Urinary bladder (tissue), 4 donors: Measurements from ENCODE around the gene DIPK1A. TPM values are rescaled to one million over a fixed set of nuclear protein-coding genes. Genes with fewer than 3 reads are reported as not detected.
"Not testable (repeated sequence)": the region's sequence is repeated elsewhere in the genome, so short reads cannot be mapped to it uniquely, and the experiment has no call there.

Experiments
- DNase-seq: peaks from one replicate; pipeline ENCODE4 v3.0.0-alpha.2; 2015; ENCODE audit errors: extremely low spot score
- H3K27ac ChIP-seq: one replicate; pipeline ENCODE4 v1.5.1; 2013; ENCODE audit warnings: low read depth, mild to moderate bottlenecking, moderate library complexity
- H3K36me3 ChIP-seq: one replicate; pipeline ENCODE4 v1.6.1; 2013; ENCODE audit warnings: mild to moderate bottlenecking, moderate library complexity; ENCODE audit not compliant: insufficient read depth
- H3K4me1 ChIP-seq: one replicate; pipeline ENCODE4 v1.6.1; 2013; ENCODE audit warnings: mild to moderate bottlenecking, moderate library complexity; ENCODE audit not compliant: insufficient read depth
- H3K4me3 ChIP-seq: one replicate; pipeline ENCODE4 v1.5.1; 2013; ENCODE audit warnings: low read depth, low read length
- WGBS: extraction: QIAGEN DNeasy Blood & Tissue Kit; methylation state at CpG from one replicate; pipeline ENCODE4 v1.1.7; 2013; 5-methylcytosine and 5-hydroxymethylcytosine counted together
- polyA plus RNA-seq: library from polyadenylated mRNA; stranded (reverse); fragments of 200-250 nt; gene quantifications from one replicate; pipeline ENCODE4 v1.2.3, GENCODE V29; 2013
- total RNA-seq: library from RNA; depleted of rRNA; stranded (reverse); fragments of >200 nt; gene quantifications from one replicate; pipeline ENCODE4 v1.2.3, GENCODE V29; 2014
- donor health status: healthy with polysubstance abuse.
- donor health status: healthy.

The DIPK1A gene
- total and polyA plus RNA-seq, 2 donors, result 21.8 to 22.8 TPM

DNA sequence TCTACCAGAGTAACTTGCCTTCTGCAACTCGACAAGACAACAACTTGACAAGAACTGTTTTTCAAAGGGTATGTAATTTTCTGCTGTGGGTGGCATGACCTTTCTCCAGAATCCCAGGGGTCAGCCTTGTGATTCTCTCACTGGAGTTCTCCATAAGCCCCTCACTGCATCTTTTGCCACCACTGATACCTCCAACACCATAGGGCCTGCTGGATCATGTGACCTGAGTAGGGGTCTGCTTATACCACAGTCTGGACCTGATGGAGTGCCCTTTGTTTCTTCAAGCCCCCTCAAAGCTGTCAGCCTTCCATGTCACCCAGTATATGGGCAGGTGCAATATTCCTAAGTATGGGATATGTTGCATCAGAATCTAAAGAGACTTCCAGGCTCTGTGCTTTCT, 31.6 kb upstream of the DIPK1A start:
- no peaks in the 10 kb centered on the region for H3K4me1 ChIP-seq
- no peaks in the 10 kb centered on the region for H3K36me3 ChIP-seq
- no peak for DNase-seq
- H3K27ac ChIP-seq, result no peak overlapping the region
- no peak overlapping the region for H3K4me3 ChIP-seq
- WGBS, result 98% methylated on average over 1 of the region's 1 CpG

DNA sequence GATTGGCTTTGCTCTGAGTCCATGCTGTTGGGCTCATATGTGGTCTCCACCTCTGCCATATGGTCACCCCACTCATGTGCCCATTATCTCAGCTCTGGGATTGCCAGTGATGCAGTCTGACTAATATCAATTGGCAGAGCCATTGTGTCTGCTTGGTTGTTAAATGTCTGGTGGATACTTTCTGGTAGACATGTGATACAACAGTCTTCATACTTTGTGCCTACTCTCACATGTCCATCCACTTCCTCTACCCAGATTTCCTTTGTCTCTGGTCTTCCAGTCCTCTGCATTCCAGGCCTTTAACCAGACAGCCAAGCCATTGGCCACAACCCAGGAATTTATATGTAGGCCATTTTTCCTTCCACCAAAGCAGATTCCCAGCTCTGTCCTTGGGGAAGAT, 30.8 kb upstream of the DIPK1A start:
- H3K4me1 ChIP-seq, result no peaks in the 10 kb centered on the region
- H3K4me3 ChIP-seq, result no peak overlapping the region
- H3K27ac ChIP-seq, result no peak overlapping the region
- no peaks in the 10 kb centered on the region for H3K36me3 ChIP-seq
- DNase-seq, result no peak

DNA sequence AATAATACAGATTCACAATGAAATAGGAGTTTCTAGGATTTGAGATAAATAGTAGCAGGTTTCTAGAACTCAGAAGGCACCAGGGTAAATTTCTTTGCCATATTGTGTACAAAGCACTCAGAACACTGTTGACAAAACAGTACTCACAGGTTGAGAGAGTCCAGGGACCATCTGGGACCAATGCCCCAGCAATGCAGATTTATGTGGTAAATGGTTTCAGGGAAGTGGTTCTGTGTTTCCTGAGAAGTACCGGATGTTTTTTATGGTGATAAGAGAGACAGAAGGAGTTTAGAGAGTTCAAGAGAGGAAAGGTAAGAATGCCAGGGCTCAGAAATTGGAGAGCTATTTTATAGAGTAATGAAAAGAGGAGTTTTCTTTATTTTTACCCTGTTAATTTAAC, 29.6 kb upstream of the DIPK1A start:
- no peak for DNase-seq

DNA sequence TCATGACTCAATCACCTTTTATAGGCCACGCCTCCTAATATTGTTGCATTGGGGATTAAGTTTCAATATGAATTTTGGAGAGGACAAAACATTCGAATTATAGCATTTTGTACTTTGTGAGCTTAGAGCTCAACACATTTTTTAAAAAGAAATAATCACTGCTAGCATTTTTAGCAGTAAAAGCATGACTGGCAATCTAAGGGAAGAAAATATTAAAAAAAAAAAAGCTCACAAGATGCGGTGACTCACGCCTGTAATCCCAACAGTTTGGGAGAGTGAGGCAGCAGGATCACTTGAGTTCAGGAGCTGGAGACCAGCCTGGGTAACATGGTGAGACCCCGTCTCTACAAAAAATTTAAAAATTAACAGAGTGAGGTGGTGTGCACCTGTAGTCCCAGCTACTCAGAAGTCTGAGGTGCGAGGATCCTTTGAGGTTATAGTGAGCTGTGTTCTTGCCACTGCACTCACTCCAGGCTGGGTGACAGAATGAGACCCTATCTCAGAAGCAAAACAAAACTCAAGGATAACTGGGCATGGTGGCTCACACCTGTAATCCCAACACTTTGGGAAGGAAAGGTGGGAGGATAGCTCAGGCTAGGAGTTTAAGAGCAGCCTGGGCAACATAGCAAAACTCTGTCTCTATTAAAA, 28.8 kb upstream of the DIPK1A start:
- WGBS, result 87% methylated on average over 6 of the region's 6 CpGs
- Histone ChIP-seq H3K4me1 (no peaks in the 10 kb centered on the region), H3K4me3 (no peak overlapping the region), H3K36me3 (no peaks in the 10 kb centered on the region), H3K27ac (no peak overlapping the region)
- no peak for DNase-seq

More for the DNA sequence above, 29.6 kb upstream of the DIPK1A start:
- no peaks in the 10 kb centered on the region for H3K4me1 ChIP-seq
- H3K27ac ChIP-seq, result no peak overlapping the region
- WGBS, result 34% methylated on average over 1 of the region's 1 CpG
- no peaks in the 10 kb centered on the region for H3K36me3 ChIP-seq
- H3K4me3 ChIP-seq, result no peak overlapping the region

DNA sequence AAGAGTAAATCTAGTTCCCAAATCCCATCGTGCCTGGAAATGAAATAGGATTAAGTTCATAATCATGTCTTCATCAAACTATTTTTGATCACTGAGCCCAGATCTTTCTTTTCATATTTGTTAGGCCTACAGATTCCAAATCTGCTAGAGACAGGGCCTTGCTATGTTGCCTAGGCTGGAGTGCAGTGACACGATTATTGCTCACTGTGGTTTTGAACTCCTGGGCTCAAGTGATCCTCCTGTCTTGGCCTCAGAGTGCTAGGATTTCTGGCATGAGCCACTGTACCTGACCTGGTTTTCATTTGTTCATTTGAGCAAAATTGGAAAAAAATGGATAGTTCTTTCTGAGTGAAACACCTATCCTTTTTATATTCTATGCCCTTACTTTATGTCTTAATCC, 28.0 kb upstream of the DIPK1A start:
- WGBS, result 64% methylated on average over 2 of the region's 2 CpGs

DNA sequence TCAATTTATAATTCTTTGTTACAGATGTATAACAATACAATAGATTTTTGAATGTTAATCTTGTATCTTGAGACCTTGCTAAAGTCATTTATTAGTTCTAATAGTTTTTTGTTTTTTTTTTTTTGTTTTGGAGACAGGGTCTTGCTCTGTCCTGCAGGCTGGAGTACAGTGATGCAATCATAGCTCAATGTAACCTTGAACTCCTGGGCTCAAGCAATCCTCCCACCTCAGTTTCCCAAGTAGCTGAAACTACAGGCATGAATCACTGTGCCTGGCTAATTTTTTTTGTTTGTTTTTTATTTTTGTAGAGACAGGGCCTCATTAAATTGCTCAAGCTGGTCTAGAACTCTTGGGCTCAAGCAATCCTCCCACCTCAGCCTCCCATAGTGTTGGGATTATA, 26.2 kb upstream of the DIPK1A start:
- no peak for DNase-seq
- Histone ChIP-seq H3K4me1 (no peaks in the 10 kb centered on the region), H3K27ac (no peak overlapping the region)

More for the DNA sequence above, 28.0 kb upstream of the DIPK1A start:
- Histone ChIP-seq H3K4me1 (no peaks in the 10 kb centered on the region), H3K27ac (no peak overlapping the region), H3K4me3 (no peak overlapping the region), H3K36me3 (no peaks in the 10 kb centered on the region)
- no peak for DNase-seq

DNA sequence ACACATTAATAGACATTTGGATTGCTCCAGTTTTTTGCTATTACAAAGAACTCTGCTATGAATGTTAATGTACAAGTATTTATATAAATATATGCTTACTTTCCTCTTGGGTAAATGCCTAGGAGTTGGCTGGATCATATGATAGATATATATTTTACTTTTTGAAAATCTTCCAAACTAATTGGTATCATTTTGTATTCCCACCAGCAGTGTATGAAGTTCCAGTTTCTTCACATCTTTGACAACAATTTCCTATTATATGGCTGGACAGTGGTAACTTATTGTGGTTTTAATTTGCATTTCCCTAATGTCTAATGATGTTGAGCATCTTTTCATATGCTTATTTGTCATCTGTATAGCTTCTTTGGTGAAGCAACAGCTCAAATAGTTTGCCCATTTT, 23.8 kb upstream of the DIPK1A start:
- Histone ChIP-seq H3K4me3 (no peak overlapping the region), H3K27ac (no peak overlapping the region), H3K36me3 (no peaks in the 10 kb centered on the region), H3K4me1 (no peaks in the 10 kb centered on the region)
- no peak for DNase-seq

More for the DNA sequence above, 26.2 kb upstream of the DIPK1A start:
- no peak overlapping the region for H3K4me3 ChIP-seq
- H3K36me3 ChIP-seq, result no peaks in the 10 kb centered on the region

DNA sequence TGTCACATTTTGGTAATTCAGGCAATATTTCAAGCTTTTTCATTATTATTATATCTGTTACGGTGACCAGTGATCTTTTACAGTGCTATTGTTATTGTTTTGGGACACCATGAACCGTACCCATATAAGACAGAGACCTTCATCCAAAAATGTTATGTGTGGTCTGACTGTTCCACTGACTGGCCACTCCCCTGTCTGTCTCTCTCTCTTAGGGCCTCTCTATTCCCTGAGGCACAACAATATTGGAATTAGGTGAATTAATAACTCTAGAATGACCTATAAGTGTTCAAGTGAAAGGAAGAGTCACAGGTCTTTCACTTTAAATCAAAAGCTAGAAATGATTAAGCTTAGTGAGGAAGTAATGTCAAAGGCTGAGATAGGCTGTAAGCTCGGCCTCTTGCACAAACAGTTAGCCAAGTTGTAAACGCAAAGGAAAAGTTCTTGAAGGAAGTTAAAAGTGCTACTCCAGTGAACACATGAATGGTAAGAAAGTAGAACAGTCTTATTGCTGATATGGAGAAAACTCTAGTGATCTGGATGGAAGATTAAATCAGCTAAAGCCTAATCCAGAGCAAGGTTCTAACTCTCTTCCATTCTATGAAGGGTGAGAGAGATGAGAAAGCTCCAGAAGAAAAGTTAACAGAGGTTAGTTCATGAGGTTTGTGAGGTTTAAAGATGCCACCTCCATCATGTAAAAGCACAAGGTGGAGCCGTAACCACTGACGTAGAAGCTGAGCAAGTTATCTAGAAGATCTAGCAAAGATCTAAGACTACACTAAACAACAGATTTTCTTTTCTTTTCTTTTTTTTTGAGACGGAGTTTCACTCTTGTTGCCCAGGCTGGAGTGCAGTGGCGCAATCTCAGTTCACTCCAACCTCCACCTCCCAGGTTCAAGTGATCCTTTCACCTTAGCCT, 19.7 kb upstream of the DIPK1A start:
- Histone ChIP-seq H3K27ac (no peak overlapping the region), H3K36me3 (no peaks in the 10 kb centered on the region), H3K4me1 (no peaks in the 10 kb centered on the region), H3K4me3 (no peak overlapping the region)
- 82% methylated on average over 8 of the region's 8 CpGs for WGBS
- no peak for DNase-seq

DNA sequence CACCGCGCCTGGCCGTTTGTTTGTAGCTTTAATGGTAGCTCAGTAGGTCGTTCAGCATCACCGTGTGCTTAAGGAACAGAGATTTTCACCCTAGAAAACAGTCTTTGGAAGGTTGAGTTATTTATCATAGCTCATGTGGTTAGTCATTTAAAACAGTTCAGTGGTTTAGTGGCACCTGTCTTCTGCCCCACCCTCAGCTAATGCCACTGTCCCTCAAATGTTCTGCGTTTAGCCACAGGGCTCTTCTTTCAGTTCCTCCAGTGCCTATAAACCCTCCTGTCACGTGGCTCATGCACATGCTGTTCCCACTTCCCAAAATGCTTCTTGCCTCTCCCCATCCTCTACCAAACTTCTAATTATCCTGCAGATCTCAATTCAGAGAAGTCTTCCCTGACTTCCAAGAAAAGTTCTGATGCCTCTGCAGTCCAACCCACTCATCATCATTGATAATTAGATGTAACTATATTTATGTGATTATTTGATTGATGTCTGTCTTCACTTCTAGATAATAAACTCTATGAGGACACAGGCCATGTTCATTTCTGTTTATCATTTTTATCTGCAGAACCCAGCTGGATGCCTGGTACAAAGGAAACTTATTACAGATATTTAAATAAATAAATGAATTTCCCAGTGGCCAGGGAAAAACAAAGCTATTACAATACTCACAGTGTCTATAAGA, 14.4 kb upstream of the DIPK1A start:
- DNase-seq, result no peak
- H3K36me3 ChIP-seq, result no peaks in the 10 kb centered on the region

DNA sequence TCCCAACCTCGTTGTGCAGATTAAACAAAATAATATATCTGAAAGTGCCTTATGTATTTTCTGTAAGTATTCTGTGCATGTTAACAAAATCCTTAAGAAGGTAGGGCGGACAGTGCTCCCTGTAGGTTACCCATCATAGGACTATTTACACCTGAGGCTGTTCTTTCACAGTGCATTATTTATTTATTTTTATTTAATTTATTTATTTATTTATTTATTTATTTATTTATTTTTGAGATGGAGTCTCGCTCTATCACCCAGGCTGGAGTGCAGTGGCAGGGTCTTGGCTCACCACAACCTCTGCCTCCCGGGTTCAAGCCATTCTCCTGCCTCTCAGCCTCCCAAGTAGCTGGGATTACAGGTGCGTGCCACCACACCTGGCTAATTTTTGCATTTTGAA, 12.8 kb upstream of the DIPK1A start:
- not testable (repeated sequence) for H3K4me1 ChIP-seq, DNase-seq, H3K4me3 ChIP-seq, H3K36me3 ChIP-seq, H3K27ac ChIP-seq
- 90% methylated on average over 5 of the region's 5 CpGs for WGBS

More for the DNA sequence above, 14.4 kb upstream of the DIPK1A start:
- WGBS, result 84% methylated on average over 7 of the region's 7 CpGs
- H3K4me1 ChIP-seq, result no peaks in the 10 kb centered on the region
- H3K27ac ChIP-seq, result no peak overlapping the region
- no peak overlapping the region for H3K4me3 ChIP-seq

DNA sequence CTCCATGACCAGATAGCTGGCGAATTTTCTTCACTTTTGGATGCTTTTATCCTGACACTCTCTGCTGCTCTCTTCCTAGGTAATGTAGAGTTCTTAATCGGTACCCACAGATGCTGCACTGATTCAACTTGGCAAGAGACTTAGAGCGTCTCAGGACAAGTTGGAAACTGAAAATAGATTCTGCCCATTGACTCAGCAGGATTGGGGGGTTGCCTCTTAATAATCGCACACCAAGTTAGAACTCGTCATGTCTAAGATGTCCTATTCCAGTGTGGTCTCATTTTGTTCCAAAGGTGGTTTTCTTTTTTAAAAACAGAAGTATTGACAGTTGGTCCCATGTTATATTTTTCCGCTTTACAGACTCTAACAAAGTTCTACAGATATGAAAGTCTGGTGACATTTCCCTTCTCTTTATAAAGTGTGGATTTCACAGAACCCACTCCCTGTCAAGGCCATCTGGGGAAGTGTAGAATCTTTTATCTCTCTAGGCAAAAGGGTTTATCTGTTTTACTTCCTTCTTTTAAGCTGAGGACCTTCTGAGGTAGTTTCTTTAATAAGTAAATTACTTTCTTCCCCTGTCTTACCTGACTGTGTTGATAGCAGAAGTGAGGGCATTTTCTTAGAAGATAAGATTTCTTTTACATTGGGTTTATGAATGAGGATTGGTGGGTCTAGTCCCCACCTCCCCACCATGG, 12.1 kb upstream of the DIPK1A start:
- DNase-seq, result no peak
- H3K36me3 ChIP-seq, result no peaks in the 10 kb centered on the region
- 75% methylated on average over 6 of the region's 6 CpGs for WGBS
- H3K4me1 ChIP-seq, result no peaks in the 10 kb centered on the region
- no peak overlapping the region for H3K27ac ChIP-seq
- no peak overlapping the region for H3K4me3 ChIP-seq

DNA sequence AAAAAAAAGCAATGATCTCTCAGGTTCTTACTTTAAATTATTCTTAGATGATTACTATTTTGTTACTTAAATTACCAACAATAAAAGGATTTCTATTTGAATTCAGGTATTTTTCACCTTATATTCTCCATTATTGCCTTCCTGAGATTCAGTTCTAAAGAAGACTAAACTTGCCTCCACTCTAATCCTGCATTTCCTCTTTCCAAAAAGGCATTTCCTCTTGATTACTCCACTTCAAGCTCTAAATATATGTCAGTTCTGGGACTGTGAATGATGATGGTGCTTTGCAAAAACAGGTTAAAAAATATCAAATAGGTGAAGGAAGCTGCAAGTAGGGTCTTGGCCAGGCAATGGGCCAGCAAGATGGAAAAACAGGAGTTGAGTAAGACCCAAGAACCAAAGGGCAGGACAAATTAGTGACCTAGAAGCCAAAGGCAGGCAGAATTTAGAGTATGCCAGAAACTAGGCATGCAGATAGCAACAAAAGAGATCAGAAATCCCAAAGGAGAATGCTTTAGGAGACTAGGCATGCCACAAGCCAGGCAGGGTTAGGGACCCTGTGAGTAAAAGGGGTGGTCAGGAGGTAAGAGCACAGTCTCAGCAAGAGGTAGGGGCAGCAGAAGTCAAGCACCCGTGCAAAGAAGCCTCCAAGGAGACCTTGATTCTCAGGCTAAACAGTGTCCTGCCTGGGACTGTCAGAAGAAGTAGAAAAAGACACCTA, 11.3 kb upstream of the DIPK1A start:
- WGBS, result 45% methylated on average over 1 of the region's 1 CpG
- DNase-seq, result no peak
- no peak overlapping the region for H3K27ac ChIP-seq
- H3K4me3 ChIP-seq, result no peak overlapping the region
- no peaks in the 10 kb centered on the region for H3K36me3 ChIP-seq
- H3K4me1 ChIP-seq, result no peaks in the 10 kb centered on the region

DNA sequence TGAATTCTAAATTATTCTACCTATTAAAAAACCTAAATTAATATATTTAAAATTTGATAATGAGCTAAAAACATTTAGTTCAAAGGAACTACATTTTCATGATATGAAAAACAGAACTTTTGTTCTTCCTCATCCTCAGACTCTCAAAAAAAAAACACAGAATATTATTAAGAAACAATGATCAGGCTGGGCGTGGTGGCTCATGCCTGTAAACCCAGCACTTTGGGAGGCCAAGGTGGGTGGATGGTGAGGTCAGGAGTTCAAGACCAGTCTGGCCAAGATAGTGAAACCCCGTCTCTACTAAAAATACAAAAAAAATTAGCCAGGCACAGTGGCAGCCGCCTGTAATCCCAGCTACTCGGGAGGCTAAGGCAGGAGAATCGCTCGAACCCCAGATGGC, 10.7 kb upstream of the DIPK1A start:
- WGBS, result 73% methylated on average over 6 of the region's 6 CpGs
- not testable (repeated sequence) for H3K36me3 ChIP-seq, H3K4me3 ChIP-seq, DNase-seq, H3K27ac ChIP-seq, H3K4me1 ChIP-seq
